IMR-90 (cell line): ENCODE measurements around the gene MAGI2. TPM values are rescaled to one million over a fixed set of nuclear protein-coding genes. Genes with fewer than 3 reads are reported as not detected.

ENCODE experiments used
- ATAC-seq: fragments of 200-7000 bp; cut with Tn5 transposase; 2 replicates; pipeline ENCODE4 v1.9.1; 2020; ENCODE audit warnings: low read depth, mild to moderate bottlenecking, moderate library complexity
- BruUV-seq: library from RNA; stranded (reverse); fragments of 400-500 nt; replicated peaks from 2 replicates; lab custom pipeline; 2021; lab: Mats Ljungman, UMichigan
- CTCF ChIA-PET: fragments of 300-600 bp; formaldehyde crosslinking; extraction: SDS; loops from one replicate; lab custom pipeline; 2021; ENCODE audit warnings: antibody characterized with exemption; lab: Yijun Ruan, JAX
- POLR2A ChIA-PET: fragments of 300-600 bp; sonication (Branson Sonifier 250); formaldehyde crosslinking; loops from one replicate; lab custom pipeline; 2022; ENCODE audit warnings: antibody characterized with exemption; ENCODE audit not compliant: unreplicated experiment; lab: Charles Lee
- DNase-seq: peaks from one replicate; pipeline ENCODE4 v3.0.0; 2013
- H2AFZ ChIP-seq: replicated peaks from 2 replicates; pipeline ENCODE3; 2013; ENCODE audit warnings: low read length, mild to moderate bottlenecking; ENCODE audit not compliant: poor library complexity
- H2AK5ac ChIP-seq: 2 replicates; pipeline ENCODE4 v1.6.1; 2013; ENCODE audit warnings: low read depth, low read length, inconsistent platforms
- H2AK9ac ChIP-seq: replicated peaks from 2 replicates; pipeline ENCODE3; 2013; ENCODE audit warnings: mild to moderate bottlenecking, low read depth, low read length, moderate library complexity; ENCODE audit not compliant: poor library complexity
- H2BK120ac ChIP-seq: 2 replicates; pipeline ENCODE4 v1.6.1; 2013; ENCODE audit warnings: low read depth, low read length, inconsistent platforms
- H2BK15ac ChIP-seq: 3 replicates; pipeline ENCODE4 v1.6.1; 2013; ENCODE audit warnings: low read depth, low read length, inconsistent platforms
- H2BK20ac ChIP-seq: 2 replicates; pipeline ENCODE4 v1.6.1; 2013; ENCODE audit warnings: low read depth, mild to moderate bottlenecking, inconsistent platforms, low read length, moderate library complexity
- H2BK5ac ChIP-seq: 2 replicates; pipeline ENCODE4 v1.6.1; 2013; ENCODE audit warnings: mild to moderate bottlenecking, low read depth, low read length, inconsistent platforms; ENCODE audit not compliant: poor library complexity, severe bottlenecking
- H3K14ac ChIP-seq: replicated peaks from 2 replicates; pipeline ENCODE4 v1.6.1; 2013; ENCODE audit warnings: low read depth, low read length, inconsistent platforms
- H3K18ac ChIP-seq: 2 replicates; pipeline ENCODE4 v1.6.1; 2013; ENCODE audit warnings: low read depth, low read length, control low read depth
- H3K23ac ChIP-seq: 2 replicates; pipeline ENCODE4 v1.6.1; 2013; ENCODE audit warnings: low read depth, low read length, inconsistent platforms
- H3K27ac ChIP-seq: 2 replicates; pipeline ENCODE4 v1.5.1; 2013; ENCODE audit warnings: mild to moderate bottlenecking, control low read depth, low read length; ENCODE audit not compliant: insufficient read depth
- H3K27me3 ChIP-seq: 2 replicates; pipeline ENCODE4 v1.6.1; 2013; ENCODE audit warnings: low read length; ENCODE audit not compliant: control insufficient read depth, insufficient read depth
- H3K36me3 ChIP-seq: 2 replicates; pipeline ENCODE4 v1.6.1; 2013; ENCODE audit warnings: low read length, mixed read lengths; ENCODE audit not compliant: control insufficient read depth, insufficient read depth
- H3K4ac ChIP-seq: 2 replicates; pipeline ENCODE4 v1.6.1; 2013; ENCODE audit warnings: low read depth, low read length, inconsistent platforms
- H3K4me1 ChIP-seq: 2 replicates; pipeline ENCODE4 v1.6.1; 2013; ENCODE audit warnings: low read length, mixed read lengths; ENCODE audit not compliant: control insufficient read depth, insufficient read depth
- H3K4me2 ChIP-seq: 2 replicates; pipeline ENCODE4 v1.6.1; 2013; ENCODE audit warnings: low read depth, mild to moderate bottlenecking, control low read depth, low read length, moderate library complexity
- H3K4me3 ChIP-seq: 2 replicates; pipeline ENCODE4 v1.5.1; 2013; ENCODE audit warnings: low read depth, mild to moderate bottlenecking, control low read depth, low read length, moderate library complexity; ENCODE audit not compliant: insufficient read depth
- H3K56ac ChIP-seq: 2 replicates; pipeline ENCODE4 v1.6.1; 2013; ENCODE audit warnings: low read length, inconsistent platforms; ENCODE audit not compliant: insufficient read depth; ENCODE audit errors: extremely low read depth
- H3K79me1 ChIP-seq, 2 experiments: 2 replicates each; pipeline ENCODE4 v1.6.1; 2013; ENCODE audit warnings: low read length in 2 of 2, inconsistent platforms in 1 of 2, low read depth in 1 of 2
- H3K9ac ChIP-seq: 2 replicates; pipeline ENCODE4 v1.6.1; 2013; ENCODE audit warnings: low read depth, low read length, control low read depth
- H3K9me1 ChIP-seq: 2 replicates; pipeline ENCODE4 v1.6.1; 2013; ENCODE audit warnings: low read length, inconsistent platforms; ENCODE audit not compliant: insufficient read depth
- H3K9me3 ChIP-seq: 2 replicates; pipeline ENCODE4 v1.6.1; 2013; ENCODE audit warnings: low read length; ENCODE audit not compliant: control insufficient read depth, insufficient read depth
- H4K20me1 ChIP-seq: 2 replicates; pipeline ENCODE4 v1.6.1; 2013; ENCODE audit warnings: low read length, inconsistent platforms; ENCODE audit not compliant: insufficient read depth
- H4K5ac ChIP-seq: 2 replicates; pipeline ENCODE4 v1.6.1; 2013; ENCODE audit warnings: mild to moderate bottlenecking, low read depth, low read length, control low read depth
- H4K8ac ChIP-seq, 2 experiments: 2 replicates each; pipeline ENCODE4 v1.6.1; 2013; ENCODE audit warnings: low read depth in 2 of 2, low read length in 2 of 2, control low read depth in 1 of 2, inconsistent platforms in 1 of 2
- H4K91ac ChIP-seq: 2 replicates; pipeline ENCODE4 v1.6.1; 2013; ENCODE audit warnings: low read depth, low read length, inconsistent platforms; ENCODE audit not compliant: insufficient read depth
- FOS ChIP-seq: fragments of 150-350 bp; IDR thresholded peaks from 2 replicates; pipeline ENCODE4 v1.6.1; 2016; ENCODE audit warnings: low read depth, low read length
- MAFK ChIP-seq: IDR thresholded peaks from 2 replicates; pipeline ENCODE4 v1.6.1; 2012; ENCODE audit warnings: low read depth, low read length, improper control_type of control experiment
- POLR2A ChIP-seq: IDR thresholded peaks from 2 replicates; pipeline ENCODE4 v1.6.1; 2012; ENCODE audit warnings: mild to moderate bottlenecking, low read depth, low read length
- WGBS, 2 experiments: methylation state at CpG; one replicate each; pipeline versions ENCODE4 v1.1.5 to v1.1.7; 2013; ENCODE audit warnings: missing lambda C conversion rate in 2 of 2; ENCODE audit not compliant: insufficient read length in 1 of 2; ENCODE audit errors: extremely low coverage in 2 of 2; 5-methylcytosine and 5-hydroxymethylcytosine counted together
- dilution Hi-C: fragments of 300-500 bp; cut with HindIII; formaldehyde crosslinking; loops from one replicate; pipeline ENCODE4 v1.14.3; 2018; ENCODE audit warnings: low sequenced_read_pairs; ENCODE audit not compliant: unreplicated experiment
- in situ Hi-C: fragments of 300-500 bp; cut with MboI; formaldehyde crosslinking; loops from 3 replicates; pipeline ENCODE4 v1.14.3; 2019; ENCODE audit warnings: low sequenced_read_pairs, inconsistent platforms, mixed read lengths
- intact Hi-C: fragments of 100-400 bp; cut with micrococcal nuclease; formaldehyde crosslinking; loops from 2 replicates; pipeline ENCODE4 v1.10.0; 2022
- polyA plus RNA-seq, 3 experiments: library from polyadenylated mRNA; depleted of rRNA; stranded (reverse); fragments of >200 nt; gene quantifications; 2 replicates each; pipeline ENCODE4 v1.2.3, GENCODE V29; 2012; ENCODE audit warnings: low replicate concordance in 1 of 3
- total RNA-seq: library from RNA; depleted of rRNA; stranded (reverse); fragments of >200 nt; gene quantifications from 2 replicates; pipeline ENCODE4 v1.2.3, GENCODE V29; 2012

Gene MAGI2
- total and polyA plus RNA-seq, 2 of the 4 experiments (the other 2 are of a cell fraction): 2.5 to 17.9 TPM

- intact Hi-C loops (no loop called here), in situ Hi-C loops (no loop called here), dilution Hi-C loops (no loop called here)
- H3K9me3 ChIP-seq: no peaks in the 10 kb centered on the region
- CTCF ChIA-PET: no interaction called here
- no peak overlapping the region for H3K14ac ChIP-seq
- H3K79me1 ChIP-seq: no peaks in the 10 kb centered on the region; a peak in 1 of 4 replicates
- no peak overlapping the region for H2BK15ac ChIP-seq
- H3K4me2 ChIP-seq: no peak overlapping the region
- no peak overlapping the region for H3K9ac ChIP-seq
- no CpG with 5 or more reads among the region's 4 CpGs for WGBS, 2 experiments
- no peak overlapping the region for H2BK120ac ChIP-seq
- no peak overlapping the region for H2AK9ac ChIP-seq
- H4K5ac ChIP-seq: no peak overlapping the region
- H3K18ac ChIP-seq: no peak overlapping the region
- no peak overlapping the region for H3K4ac ChIP-seq
- H3K23ac ChIP-seq: no peak overlapping the region
- no peaks in the 10 kb centered on the region for H3K36me3 ChIP-seq
- BruUV-seq: no TSS peak
- no peaks in the 10 kb centered on the region for H3K27me3 ChIP-seq
- no peak overlapping the region for H2AK5ac ChIP-seq
- H4K91ac ChIP-seq: no peak overlapping the region
- H4K8ac ChIP-seq: no peak overlapping the region
- no peaks in the 10 kb centered on the region for H3K4me1 ChIP-seq
- H4K20me1 ChIP-seq: no peaks in the 10 kb centered on the region
- POLR2A ChIA-PET: no interaction called here
- H2BK20ac ChIP-seq: no peak overlapping the region
- no peaks in the 10 kb centered on the region for H3K9me1 ChIP-seq
- no peak overlapping the region for H3K27ac ChIP-seq
- ATAC-seq (no peak), DNase-seq (no peak)
- no peak for TF ChIP-seq POLR2A
- TF ChIP-seq FOS: no peak
- TF ChIP-seq MAFK: peak; percentile 40; the same call in 1 of the 2 replicates
- H3K56ac ChIP-seq: no peak overlapping the region
- no peak overlapping the region for H3K4me3 ChIP-seq
- H2BK5ac ChIP-seq: no peak overlapping the region
- H2AFZ ChIP-seq: no peak overlapping the region
These were observed 739.1 kb downstream of the MAGI2 start for GRCh38 chr7:78714356-78714755.
